ENCODE results near the gene GTF3C2.
"Not testable (repeated sequence)": the region's sequence is repeated elsewhere in the genome, so short reads cannot be mapped to it uniquely, and the experiment has no call there.

Gene GTF3C2

GRCh38 chr2:27303093-27304025, 53.2 kb downstream of the GTF3C2 start:
- no peak for DNase-seq (ENCODE audit: low read depth in 4 of 4, low spot score in 1 of 4)

DNA sequence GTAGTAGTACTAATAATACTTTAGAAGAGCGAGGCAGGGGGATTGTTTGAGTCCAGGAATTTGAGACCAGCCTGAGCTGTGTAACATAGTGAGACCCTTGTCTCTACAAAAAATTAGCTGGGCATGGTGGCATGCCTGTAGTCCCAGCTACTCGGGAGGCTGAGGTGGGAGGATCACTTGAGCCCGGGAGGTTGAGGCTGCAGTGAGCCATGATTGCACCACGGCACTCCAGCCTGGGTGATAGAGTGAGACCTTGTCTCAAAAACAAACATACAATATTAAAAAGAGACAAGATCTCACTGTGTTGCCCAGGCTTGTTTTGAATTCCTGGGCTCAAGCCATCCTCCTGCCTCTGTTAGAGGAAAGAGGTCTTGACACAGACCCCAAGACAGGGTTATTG, 56.0 kb downstream of the GTF3C2 start:
- DNase-seq (ENCODE audit: low read depth in 4 of 4, low spot score in 1 of 4): not testable (repeated sequence)

DNA sequence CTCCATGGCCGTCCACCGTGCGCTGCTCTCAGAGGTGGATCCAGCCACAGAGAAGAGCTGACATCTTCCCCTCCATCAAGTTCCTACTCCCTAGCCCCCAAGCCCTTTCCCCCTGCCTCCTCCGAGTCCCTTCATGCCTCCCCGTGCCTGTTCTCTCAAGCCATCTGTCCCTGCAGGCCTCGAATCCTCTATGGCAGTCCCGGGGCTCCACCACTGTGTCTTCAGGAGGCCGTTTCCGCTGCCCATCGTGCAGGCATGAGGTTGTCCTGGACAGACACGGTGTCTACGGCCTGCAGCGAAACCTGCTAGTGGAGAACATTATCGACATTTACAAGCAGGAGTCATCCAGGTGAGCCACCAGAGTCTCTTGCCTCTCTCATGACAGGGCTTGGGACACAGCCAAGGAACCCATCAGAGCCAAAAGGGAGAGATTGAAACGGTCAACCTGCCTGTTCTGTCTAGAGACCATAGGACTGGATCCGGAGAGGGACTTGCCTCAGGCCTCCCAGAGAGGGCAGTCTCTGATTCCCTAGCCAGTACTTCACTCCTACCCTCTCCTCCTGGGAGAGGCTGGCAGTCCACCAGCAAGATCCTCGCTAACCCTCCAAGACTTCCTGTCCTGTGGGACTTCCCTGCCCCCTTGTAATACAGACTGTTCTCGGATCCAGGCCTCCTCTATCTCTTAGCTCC, 58.0 kb downstream of the GTF3C2 start:
- DNase-seq (ENCODE audit: low read depth in 4 of 4, low spot score in 1 of 4): no peak

- DNase-seq (ENCODE audit: low read depth in 4 of 4, low spot score in 1 of 4): no peak
Observed at GRCh38 chr2:27297195-27297594, 59.4 kb downstream of the GTF3C2 start.

DNA sequence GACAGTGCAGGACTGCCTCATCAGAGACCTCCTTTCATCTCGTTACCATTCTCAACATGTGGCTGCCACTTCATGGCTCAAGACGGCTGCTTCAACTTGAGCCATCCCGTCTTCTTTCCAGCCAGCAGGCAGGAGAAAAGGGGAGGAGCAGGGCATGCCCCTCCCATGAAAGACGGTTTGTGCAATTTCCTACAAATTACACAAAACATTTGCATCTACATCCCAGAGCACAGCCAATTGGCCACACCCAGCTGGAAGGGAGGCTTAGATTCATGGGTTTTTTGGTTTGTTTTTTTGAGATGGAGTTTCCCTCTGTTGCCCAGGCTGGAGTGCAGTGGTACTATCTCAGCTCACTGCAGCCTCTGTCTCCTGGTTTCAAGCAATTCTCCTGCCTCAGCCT, 60.1 kb downstream of the GTF3C2 start:
- no peak for DNase-seq (ENCODE audit: low read depth in 4 of 4, low spot score in 1 of 4)

DNA sequence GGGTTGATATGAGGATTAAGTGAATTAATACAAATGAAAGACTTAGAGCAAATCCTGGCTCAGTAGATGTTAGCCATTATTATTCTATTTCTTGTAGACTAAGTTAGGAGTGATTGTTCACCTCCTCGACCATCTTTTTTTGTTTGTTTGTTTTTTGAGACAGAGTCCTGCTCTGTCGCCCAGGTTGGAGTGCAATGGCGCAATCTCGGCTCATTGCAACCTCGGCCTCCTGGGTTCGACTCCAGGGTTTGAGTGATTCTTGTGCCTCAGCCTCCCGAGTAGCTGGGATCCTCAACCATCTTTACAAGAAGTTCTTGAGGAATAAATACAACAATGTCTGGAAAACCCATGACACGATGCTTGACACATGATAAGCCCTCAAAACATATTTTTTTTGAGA, 61.6 kb downstream of the GTF3C2 start:
- no peak for DNase-seq (ENCODE audit: low read depth in 4 of 4, low spot score in 1 of 4)

DNA sequence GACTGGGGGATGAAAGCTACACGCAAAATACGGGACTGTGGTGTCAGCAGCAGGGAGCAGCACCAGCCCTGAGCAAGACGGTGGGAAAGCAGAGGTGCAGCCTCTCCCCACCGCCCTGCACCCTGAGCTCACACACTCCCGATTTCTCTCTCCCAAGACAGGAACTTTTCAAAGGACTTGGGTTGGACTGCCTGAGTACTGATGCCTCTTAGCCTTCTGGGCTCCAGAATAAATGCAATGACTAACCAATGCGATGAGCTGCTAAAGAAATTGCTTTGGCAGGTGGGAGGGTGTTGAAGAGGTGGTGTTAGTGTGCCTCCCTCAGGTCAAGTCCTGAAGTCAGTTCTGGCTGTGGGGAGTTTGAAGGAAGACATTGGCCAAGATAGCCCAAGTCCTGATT, 64.7 kb downstream of the GTF3C2 start:
- no peak for DNase-seq (ENCODE audit: low read depth in 4 of 4, low spot score in 1 of 4)

DNA sequence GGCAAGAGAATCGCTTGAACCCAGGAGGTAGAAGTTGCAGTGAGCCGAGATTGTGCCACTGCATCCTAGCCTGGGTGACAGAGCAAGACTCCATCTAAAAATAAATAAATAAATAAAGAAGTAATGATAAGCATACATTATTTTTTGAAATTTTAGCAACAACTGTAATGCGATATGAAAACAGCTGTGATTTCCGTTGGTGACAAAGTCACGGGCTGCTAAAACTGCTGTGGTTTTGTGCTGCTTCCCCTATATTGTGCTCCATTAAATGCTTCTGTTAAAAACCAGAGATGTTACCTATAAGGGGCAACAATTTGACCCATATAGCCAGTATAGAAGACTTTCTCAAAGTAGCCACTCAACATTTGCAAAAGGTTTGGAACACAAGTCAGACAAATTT, 66.0 kb downstream of the GTF3C2 start:
- no peak for DNase-seq (ENCODE audit: low read depth in 4 of 4, low spot score in 1 of 4)

- no peak for DNase-seq (ENCODE audit: low read depth in 4 of 4, low spot score in 1 of 4)
Observed at GRCh38 chr2:27288610-27289009, 68.0 kb downstream of the GTF3C2 start.

- DNase-seq (ENCODE audit: low read depth in 4 of 4, low spot score in 1 of 4): no peak
Observed at GRCh38 chr2:27285481-27285880, 71.1 kb downstream of the GTF3C2 start.

GRCh38 chr2:27284996-27285395, 71.6 kb downstream of the GTF3C2 start:
- DNase-seq (ENCODE audit: low read depth in 4 of 4, low spot score in 1 of 4): no peak

DNA sequence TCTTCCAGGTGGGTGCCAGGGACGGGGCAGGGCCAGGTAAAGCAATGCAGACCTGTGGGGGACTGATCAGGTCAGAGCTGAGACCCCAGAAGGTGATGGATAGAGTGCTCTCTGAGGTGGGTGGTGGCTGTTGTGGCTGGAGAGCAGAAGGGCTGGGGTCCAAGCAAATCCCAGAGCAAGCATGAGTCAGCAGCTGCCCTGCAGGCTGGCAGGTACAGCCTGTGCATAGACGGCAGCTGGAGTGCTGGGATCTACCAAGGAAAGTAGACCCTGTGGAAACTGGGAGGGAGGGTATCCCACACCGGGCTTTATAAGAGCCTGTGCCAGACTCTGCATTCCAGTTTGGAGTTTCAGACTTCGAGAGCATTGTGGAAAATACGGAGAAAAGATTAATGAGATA, 73.7 kb downstream of the GTF3C2 start:
- no peak for DNase-seq (ENCODE audit: low read depth in 4 of 4, low spot score in 1 of 4)

DNA sequence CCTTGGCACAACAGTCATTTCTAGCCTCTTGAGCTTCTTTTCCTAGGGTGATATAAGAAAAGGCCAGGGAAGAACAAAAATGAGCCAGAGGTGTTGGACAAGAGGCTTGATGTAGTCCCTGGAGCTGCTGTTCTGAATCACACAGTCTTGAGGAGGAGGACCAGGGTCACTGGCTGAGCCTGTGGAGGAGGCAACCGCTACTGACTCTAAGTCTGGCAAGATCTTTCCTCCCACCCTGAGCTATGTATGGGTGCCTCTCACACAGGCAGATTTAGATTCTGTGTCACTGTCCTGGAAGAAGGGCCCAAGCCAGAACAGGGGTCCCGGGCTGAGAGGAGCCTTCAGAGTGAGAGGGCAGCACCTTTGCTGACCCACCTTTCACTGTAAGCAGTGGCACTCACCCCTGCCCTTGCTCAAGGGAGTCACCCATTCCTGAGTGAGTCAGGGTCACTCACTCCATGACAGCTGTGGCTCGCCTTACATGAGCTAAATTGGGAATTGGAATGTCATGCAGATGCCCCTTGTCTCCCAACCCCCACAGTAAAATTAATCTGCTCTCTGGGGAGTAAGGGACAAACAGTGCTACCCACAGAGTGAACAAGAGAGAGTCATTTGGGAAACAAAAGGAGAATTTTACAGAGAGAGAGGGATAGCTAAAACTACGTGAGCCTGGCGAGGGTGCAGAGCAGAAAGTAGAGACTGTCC, 74.6 kb downstream of the GTF3C2 start, which contains the start of gene TRIM54:
TRIM54 (plus strand) TSS at position 575 of the 705 bp plus-strand sequence. CDS start 303 bp downstream, outside the sequence.
- no peak for DNase-seq (ENCODE audit: low read depth in 4 of 4, low spot score in 1 of 4)

GRCh38 chr2:27281442-27281841, 75.1 kb downstream of the GTF3C2 start:
- no peak for DNase-seq (ENCODE audit: low read depth in 4 of 4, low spot score in 1 of 4)

GRCh38 chr2:27280826-27281225, 75.7 kb downstream of the GTF3C2 start:
- no peak for DNase-seq (ENCODE audit: low read depth in 4 of 4, low spot score in 1 of 4)

GRCh38 chr2:27278010-27278409, 78.6 kb downstream of the GTF3C2 start:
- DNase-seq (ENCODE audit: low read depth in 4 of 4, low spot score in 1 of 4): no peak

All from stimulated activated CD4-positive, alpha-beta T cell treated with anti-CD3 and anti-CD28 coated beads, Interleukin-1b, Interleukin-23, amount 100 ng/mL, for 24 hours (primary cell).